H1 (cell line): ENCODE results near the gene IGLL1. TPM values are rescaled to one million over a fixed set of nuclear protein-coding genes. Genes with fewer than 3 reads are reported as not detected.

Experiments
- CTCF ChIA-PET: fragments of 300-600 bp; sonication (Branson Sonifier 250); formaldehyde crosslinking; loops from one replicate; lab custom pipeline; 2021; ENCODE audit not compliant: partially characterized antibody; lab: Charles Lee
- POLR2A ChIA-PET: fragments of 300-600 bp; sonication (Branson Sonifier 250); formaldehyde crosslinking; loops from one replicate; lab custom pipeline; 2021; ENCODE audit warnings: inconsistent platforms; ENCODE audit not compliant: partially characterized antibody; lab: Charles Lee
- DNase-seq, 2 experiments: peaks; one replicate each; pipeline versions ENCODE4 v3.0.0 to v3.0.0-alpha.2; 2010 to 2022; ENCODE audit warnings: low spot score in 2 of 2, low read depth in 1 of 2, mixed read lengths in 1 of 2
- FAIRE-seq: peaks from 2 replicates; lab custom pipeline; 2011; peaks lifted over from hg19 to GRCh38; lab: Jason Lieb, UNC
- H2AFZ ChIP-seq: 2 replicates; pipeline ENCODE4 v1.8.1; 2012; ENCODE audit warnings: low read length, inconsistent platforms
- H2AK5ac ChIP-seq: 2 replicates; pipeline ENCODE4 v1.6.1; 2013; ENCODE audit warnings: low read depth, low read length
- H2BK120ac ChIP-seq: replicated peaks from 2 replicates; pipeline ENCODE3; 2013; ENCODE audit warnings: low read depth, low read length, inconsistent platforms
- H2BK12ac ChIP-seq: 2 replicates; pipeline ENCODE4 v1.6.1; 2013; ENCODE audit warnings: low read depth, low read length
- H2BK15ac ChIP-seq: 2 replicates; pipeline ENCODE4 v1.6.1; 2013; ENCODE audit warnings: low read length
- H2BK20ac ChIP-seq: 2 replicates; pipeline ENCODE4 v1.6.1; 2013; ENCODE audit warnings: low read length
- H2BK5ac ChIP-seq: 2 replicates; pipeline ENCODE4 v1.6.1; 2013; ENCODE audit warnings: low read depth, low read length
- H3K14ac ChIP-seq: 2 replicates; pipeline ENCODE4 v1.6.1; 2013; ENCODE audit warnings: inconsistent platforms; ENCODE audit not compliant: insufficient read length
- H3K18ac ChIP-seq: 2 replicates; pipeline ENCODE4 v1.6.1; 2013; ENCODE audit warnings: low read length; ENCODE audit errors: extremely low read depth
- H3K23ac ChIP-seq: 2 replicates; pipeline ENCODE4 v1.6.1; 2013; ENCODE audit warnings: inconsistent platforms; ENCODE audit not compliant: insufficient read length
- H3K23me2 ChIP-seq: 2 replicates; pipeline ENCODE4 v1.6.1; 2013; ENCODE audit warnings: low read depth, low read length
- H3K27ac ChIP-seq: 2 replicates; pipeline ENCODE4 v1.6.1; 2011; ENCODE audit warnings: low read depth, low read length, inconsistent platforms
- H3K27me3 ChIP-seq, 4 experiments: replicated peaks in 1 of 4; 1 replicate in 1 of 4; 2 replicates in 3 of 4; pipeline versions ENCODE4 v1.6.1 to v1.8.1; 2011 to 2013; ENCODE audit warnings: low read length in 3 of 4, mild to moderate bottlenecking in 3 of 4, inconsistent platforms in 2 of 4, mixed read lengths in 2 of 4, moderate library complexity in 1 of 4; ENCODE audit not compliant: control insufficient read depth in 3 of 4, insufficient read depth in 3 of 4; ENCODE audit errors: extremely low read depth in 1 of 4
- H3K36me3 ChIP-seq, 4 experiments: 2 replicates each; pipeline versions ENCODE4 v1.6.1 to v1.8.1; 2011 to 2013; ENCODE audit warnings: mild to moderate bottlenecking in 4 of 4, low read length in 3 of 4, moderate library complexity in 2 of 4, control low read depth in 1 of 4, inconsistent platforms in 1 of 4; ENCODE audit not compliant: insufficient read depth in 4 of 4, control insufficient read depth in 2 of 4
- H3K4ac ChIP-seq: replicated peaks from 2 replicates; pipeline ENCODE3; 2013; ENCODE audit warnings: low read length, low read depth, mixed read lengths, inconsistent platforms; ENCODE audit not compliant: insufficient read length
- H3K4me1 ChIP-seq, 4 experiments: replicated peaks in 1 of 4; 1 replicate in 1 of 4; 2 replicates in 3 of 4; pipeline versions ENCODE4 v1.6.1 to v1.8.1; 2011 to 2013; ENCODE audit warnings: low read length in 3 of 4, inconsistent platforms in 2 of 4, mixed read lengths in 1 of 4; ENCODE audit not compliant: insufficient read depth in 4 of 4, control insufficient read depth in 3 of 4
- H3K4me2 ChIP-seq, 2 experiments: 2 replicates each; pipeline versions ENCODE4 v1.6.1 to v1.8.1; 2011 to 2013; ENCODE audit warnings: low read depth in 2 of 2, low read length in 2 of 2, control low read depth in 1 of 2, inconsistent platforms in 1 of 2, mild to moderate bottlenecking in 1 of 2; ENCODE audit not compliant: insufficient read depth in 1 of 2
- H3K4me3 ChIP-seq, 4 experiments: fragments of 200-600, 300-600 bp in 1 of 4; sonication (generic), shearing (Covaris generic), sonication (Bioruptor Twin) in 1 of 4; 2 replicates each; pipeline versions ENCODE4 v1.5.1 to v1.8.1; 2011 to 2016; ENCODE audit warnings: low read length in 4 of 4, low read depth in 3 of 4, control low read depth in 2 of 4, inconsistent platforms in 2 of 4, mild to moderate bottlenecking in 2 of 4, mixed read lengths in 1 of 4, moderate library complexity in 1 of 4; ENCODE audit not compliant: insufficient read depth in 2 of 4; ENCODE audit errors: extremely low read depth in 1 of 4
- H3K56ac ChIP-seq: replicated peaks from 2 replicates; pipeline ENCODE3; 2013; ENCODE audit warnings: low read depth, mild to moderate bottlenecking, mixed read lengths, low read length, inconsistent platforms; ENCODE audit not compliant: insufficient read length
- H3K79me1 ChIP-seq: 2 replicates; pipeline ENCODE4 v1.6.1; 2013; ENCODE audit warnings: low read depth, low read length, control low read depth
- H3K79me2 ChIP-seq, 2 experiments: 2 replicates each; pipeline versions ENCODE4 v1.6.1 to v1.8.1; 2012 to 2013; ENCODE audit warnings: low read length in 2 of 2, mild to moderate bottlenecking in 2 of 2, inconsistent platforms in 1 of 2; ENCODE audit not compliant: insufficient read depth in 2 of 2, control insufficient read depth in 1 of 2
- H3K9ac ChIP-seq, 4 experiments: replicated peaks in 1 of 4; 1 replicate in 1 of 4; 2 replicates in 3 of 4; pipeline versions ENCODE4 v1.6.1 to v1.8.1; 2011 to 2013; ENCODE audit warnings: low read depth in 3 of 4, low read length in 3 of 4, control low read depth in 2 of 4, mild to moderate bottlenecking in 2 of 4, moderate library complexity in 2 of 4, inconsistent platforms in 1 of 4; ENCODE audit errors: extremely low read depth in 1 of 4
- H3K9me3 ChIP-seq, 2 experiments: 2 replicates each; pipeline versions ENCODE4 v1.6.1 to v1.8.1; 2012 to 2013; ENCODE audit warnings: mild to moderate bottlenecking in 2 of 2, moderate library complexity in 2 of 2, control low read depth in 1 of 2, inconsistent platforms in 1 of 2, low read depth in 1 of 2, low read length in 1 of 2, mixed read lengths in 1 of 2; ENCODE audit not compliant: insufficient read depth in 2 of 2
- H4K20me1 ChIP-seq, 2 experiments: replicated peaks in 1 of 2; 2 replicates each; pipeline versions ENCODE3 to v1.8.1; 2011 to 2013; ENCODE audit warnings: inconsistent platforms in 2 of 2, low read length in 2 of 2, mild to moderate bottlenecking in 1 of 2; ENCODE audit not compliant: insufficient read depth in 2 of 2, control insufficient read depth in 1 of 2
- H4K5ac ChIP-seq: 2 replicates; pipeline ENCODE4 v1.6.1; 2013; ENCODE audit warnings: low read length, low read depth, mixed read lengths, inconsistent platforms; ENCODE audit not compliant: insufficient read length
- H4K8ac ChIP-seq: 2 replicates; pipeline ENCODE4 v1.8.0; 2013; ENCODE audit warnings: mild to moderate bottlenecking, moderate library complexity, low read length, inconsistent platforms; ENCODE audit not compliant: insufficient read depth; ENCODE audit errors: extremely low read depth
- H4K91ac ChIP-seq: replicated peaks from 2 replicates; pipeline ENCODE3; 2013; ENCODE audit warnings: low read length, mixed read lengths, inconsistent platforms; ENCODE audit not compliant: insufficient read length
- CBX5 ChIP-seq: fragments of 300-800, 300-1000 bp; sonication (generic); IDR thresholded peaks from 2 replicates; pipeline ENCODE4 v1.7.1; 2016; ENCODE audit warnings: antibody characterized with exemption, low read length, low read depth
- CEBPB ChIP-seq: IDR thresholded peaks from 2 replicates; pipeline ENCODE4 v1.6.1; 2012; ENCODE audit warnings: low read depth, low read length
- CHD1 ChIP-seq: IDR thresholded peaks from 2 replicates; pipeline ENCODE4 v1.6.1; 2012; ENCODE audit warnings: low read depth, low read length, improper control_type of control experiment
- POU5F1 ChIP-seq: IDR thresholded peaks from 2 replicates; pipeline ENCODE4 v1.6.1; 2011; ENCODE audit warnings: low read depth, mild to moderate bottlenecking, low read length, moderate library complexity
- RBBP5 ChIP-seq: IDR thresholded peaks from 2 replicates; pipeline ENCODE4 v1.7.1; 2012; ENCODE audit warnings: low read depth, mild to moderate bottlenecking, inconsistent platforms, low read length, moderate library complexity, borderline replicate concordance
- SIX5 ChIP-seq: IDR thresholded peaks from 2 replicates; pipeline ENCODE4 v1.6.1; 2011; ENCODE audit warnings: mild to moderate bottlenecking, low read depth, low read length
- SP2 ChIP-seq: IDR thresholded peaks from 2 replicates; pipeline ENCODE4 v1.6.1; 2012; ENCODE audit warnings: mild to moderate bottlenecking, low read length, inconsistent platforms
- SP4 ChIP-seq: IDR thresholded peaks from 2 replicates; pipeline ENCODE4 v1.6.1; 2012; ENCODE audit warnings: low read length, inconsistent platforms
- TAF1 ChIP-seq: IDR thresholded peaks from 2 replicates; pipeline ENCODE4 v1.6.1; 2011; ENCODE audit warnings: mild to moderate bottlenecking, low read depth, low read length
- TAF7 ChIP-seq: optimal IDR thresholded peaks from 2 replicates; pipeline ENCODE3; 2011; ENCODE audit warnings: low read depth, mild to moderate bottlenecking, inconsistent platforms, low read length, moderate library complexity, borderline replicate concordance
- YY1 ChIP-seq: IDR thresholded peaks from 2 replicates; pipeline ENCODE4 v1.6.1; 2011; ENCODE audit warnings: low read depth, mild to moderate bottlenecking, low read length
- WGBS, 2 experiments: shearing (Covaris generic) in 1 of 2; methylation state at CpG; one replicate each; pipeline versions ENCODE4 v1.1.6 to v1.1.7; 2013 to 2015; ENCODE audit warnings: low lambda C conversion rate in 2 of 2, mixed read lengths in 2 of 2, inconsistent platforms in 1 of 2, low coverage in 1 of 2, missing lambda C conversion rate in 1 of 2; ENCODE audit not compliant: insufficient replicate concordance in 2 of 2, insufficient coverage in 1 of 2, insufficient read length in 1 of 2; ENCODE audit errors: extremely low coverage in 1 of 2, missing lambda C conversion rate in 1 of 2; 5-methylcytosine and 5-hydroxymethylcytosine counted together
- polyA plus RNA-seq, 7 experiments: library from polyadenylated mRNA; depleted of rRNA in 3 of 7; stranded (reverse) in 5 of 7; unstranded in 2 of 7; fragments of >200 nt in 5 of 7; fragments of 200-250 nt in 2 of 7; gene quantifications; 1 replicate in 5 of 7; 2 replicates in 1 of 7; 4 replicates in 1 of 7; pipeline versions ENCODE4 v1.2.1 to v1.2.3, GENCODE V29; 2011 to 2013; ENCODE audit warnings: missing spikeins in 2 of 7, mixed read lengths in 2 of 7
- total RNA-seq: library from RNA; stranded (reverse); fragmentation: NEBNext Ultra II Directional; extraction: Animal tissue kit (Norgen Biotek cat#: 25700); gene quantifications from 2 replicates; pipeline ENCODE4 v1.2.1, GENCODE V29; 2021
- TF ChIP-seq, protein P1 (sequence below): IDR thresholded peaks from 2 replicates; pipeline ENCODE4 v1.6.1; 2012; ENCODE audit warnings: inconsistent platforms

Gene IGLL1
- total and polyA plus RNA-seq, 2 of the 8 experiments (the other 6 are each of a cell fraction or from before 2014, with no cell fraction given) = not detected

DNA sequence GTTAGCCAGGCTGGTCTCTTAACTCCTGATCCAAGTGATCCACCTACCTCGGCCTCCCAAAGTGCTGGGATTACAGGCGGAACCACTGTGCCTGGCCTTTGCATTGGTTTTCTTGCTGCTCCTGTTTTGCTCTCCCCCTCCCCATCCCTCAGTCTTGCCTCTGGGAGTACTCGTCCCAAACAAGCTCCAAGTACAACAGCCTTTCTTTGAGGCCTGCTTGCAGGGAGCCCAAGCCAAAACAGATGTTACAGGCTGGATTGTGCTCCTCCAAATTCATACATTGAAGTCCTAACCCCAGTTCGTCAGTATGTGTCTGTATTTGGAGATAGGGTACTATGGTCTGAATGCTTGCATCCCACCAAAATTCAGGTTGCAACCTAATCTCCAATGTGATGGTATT is 8.6 kb downstream of the IGLL1 start:
- 85% methylated on average over 4 of the region's 4 CpGs; no CpG with 5 or more reads in 1 of the 2 experiments for WGBS, 2 experiments
- no peak overlapping the region; the same call in 1 of the 2 replicates for H2BK15ac ChIP-seq
- no peak overlapping the region for H3K4ac ChIP-seq
- CTCF ChIA-PET = no interaction called here
- no peak overlapping the region for H3K4me3 ChIP-seq
- no peak overlapping the region for H4K5ac ChIP-seq
- H3K36me3 ChIP-seq = no peaks in the 10 kb centered on the region
- POLR2A ChIA-PET = no interaction called here
- no peak overlapping the region for H2BK5ac ChIP-seq
- no peak overlapping the region for H2BK20ac ChIP-seq
- no peak for DNase-seq
- H4K8ac ChIP-seq = no peak overlapping the region
- no peaks in the 10 kb centered on the region for H3K79me1 ChIP-seq
- peaks cover 2% of the 10 kb centered on the region; the same call in 1 of the 2 replicates for H3K23me2 ChIP-seq
- no peak for FAIRE-seq
- H3K18ac ChIP-seq = no peak overlapping the region
- H3K9me3 ChIP-seq = no peaks in the 10 kb centered on the region
- H3K14ac ChIP-seq = no peak overlapping the region
- no peak overlapping the region for H4K91ac ChIP-seq
- peaks cover 0 to 3% of the 10 kb centered on the region in 2 experiments for H4K20me1 ChIP-seq
- no peaks in the 10 kb centered on the region for H3K79me2 ChIP-seq
- H2BK120ac ChIP-seq = no peak overlapping the region
- H3K4me2 ChIP-seq = no peak overlapping the region
- H3K27me3 ChIP-seq = peaks cover 4 to 26% (median 15%) of the 10 kb centered on the region in 4 experiments
- no peak overlapping the region for H3K56ac ChIP-seq
- peaks cover 0 to 7% (median 5%) of the 10 kb centered on the region in 4 experiments; a peak in 5 of 7 replicates for H3K4me1 ChIP-seq
- H2BK12ac ChIP-seq = no peak overlapping the region
- no peak overlapping the region for H3K9ac ChIP-seq
- no peak overlapping the region for H2AK5ac ChIP-seq
- no peak overlapping the region for H2AFZ ChIP-seq
- TF ChIP-seq TAF1 (no peak), SP4 (no peak), SP2 (no peak), POU5F1 (no peak), YY1 (no peak), RBBP5 (no peak), CHD1 (no peak), CBX5 (no peak), CEBPB (no peak), SIX5 (no peak), TAF7 (no peak)
- TF ChIP-seq, protein P1, sequence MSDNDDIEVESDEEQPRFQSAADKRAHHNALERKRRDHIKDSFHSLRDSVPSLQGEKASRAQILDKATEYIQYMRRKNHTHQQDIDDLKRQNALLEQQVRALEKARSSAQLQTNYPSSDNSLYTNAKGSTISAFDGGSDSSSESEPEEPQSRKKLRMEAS = no peak
- H3K23ac ChIP-seq = no peak overlapping the region
- H3K27ac ChIP-seq = no peak overlapping the region
